ENCODE measurements around the gene SPPL2C.

SPPL2C gene

GRCh38 chr17:45895304-45895968, 50.8 kb downstream of the SPPL2C start:
- no peaks in the 10 kb centered on the region for H3K27me3 ChIP-seq (ENCODE audit: insufficient read depth, low read length)
- H3K4me1 ChIP-seq (ENCODE audit: insufficient read depth, low read length, severe bottlenecking): peaks cover 12% of the 10 kb centered on the region
- peak overlapping the region; percentile 87 for H3K4me2 ChIP-seq (ENCODE audit: low read length)
- H2AFZ ChIP-seq (ENCODE audit: low read length): no peak overlapping the region
- no peak overlapping the region for H3K27ac ChIP-seq (ENCODE audit: low read depth, low read length, poor library complexity, severe bottlenecking)
- peak overlapping the region; percentile 67 for H3K4me3 ChIP-seq (ENCODE audit: low read depth, low read length, poor library complexity, severe bottlenecking)
- TF ChIP-seq EZH2 (IDR thresholded peaks at IDR 0.05; ENCODE audit: borderline replicate concordance, low read length) (no peak), CTCF (IDR thresholded peaks at IDR 0.05; ENCODE audit: low read length) (peak; percentile 10; the same call in 1 of the 2 replicates)
- no peaks in the 10 kb centered on the region for H3K9me2 ChIP-seq (ENCODE audit: low read depth, low read length)
- H3K9ac ChIP-seq (ENCODE audit: low read length): no peak overlapping the region; the same call in 1 of the 2 replicates
- H3K79me2 ChIP-seq (ENCODE audit: insufficient read depth, low read length): no peaks in the 10 kb centered on the region
- H3K36me3 ChIP-seq (ENCODE audit: insufficient read depth, low read length): no peaks in the 10 kb centered on the region
- H3K9me3 ChIP-seq (ENCODE audit: low read length): no peaks in the 10 kb centered on the region
- no peaks in the 10 kb centered on the region for H3F3A ChIP-seq (ENCODE audit: insufficient read depth, low read length)
- H4K20me1 ChIP-seq (ENCODE audit: insufficient read depth, low read length): no peaks in the 10 kb centered on the region

- no peaks in the 10 kb centered on the region for H3K27me3 ChIP-seq (ENCODE audit: insufficient read depth, low read length)
- H3K27ac ChIP-seq (ENCODE audit: low read depth, low read length, poor library complexity, severe bottlenecking): no peak overlapping the region
- no peak overlapping the region for H2AFZ ChIP-seq (ENCODE audit: low read length)
- TF ChIP-seq CTCF (IDR thresholded peaks at IDR 0.05; ENCODE audit: low read length): no peak
- TF ChIP-seq EZH2 (IDR thresholded peaks at IDR 0.05; ENCODE audit: borderline replicate concordance, low read length): no peak
- H3K9ac ChIP-seq (ENCODE audit: low read length): no peak overlapping the region
- H4K20me1 ChIP-seq (ENCODE audit: insufficient read depth, low read length): no peaks in the 10 kb centered on the region
- no peaks in the 10 kb centered on the region for H3K9me3 ChIP-seq (ENCODE audit: low read length)
- H3F3A ChIP-seq (ENCODE audit: insufficient read depth, low read length): no peaks in the 10 kb centered on the region
- peaks cover 12% of the 10 kb centered on the region for H3K4me1 ChIP-seq (ENCODE audit: insufficient read depth, low read length, severe bottlenecking)
- no peaks in the 10 kb centered on the region for H3K36me3 ChIP-seq (ENCODE audit: insufficient read depth, low read length)
- H3K9me2 ChIP-seq (ENCODE audit: low read depth, low read length): no peaks in the 10 kb centered on the region
- H3K4me3 ChIP-seq (ENCODE audit: low read depth, low read length, poor library complexity, severe bottlenecking): no peak overlapping the region
- peak overlapping the region; percentile 87; the same call in 1 of the 2 replicates for H3K4me2 ChIP-seq (ENCODE audit: low read length)
- H3K79me2 ChIP-seq (ENCODE audit: insufficient read depth, low read length): no peaks in the 10 kb centered on the region
These were observed 51.5 kb downstream of the SPPL2C start for GRCh38 chr17:45895969-45896785.

Data from OCI-LY1 (cell line).